GM21360 (cell line): ENCODE results near the gene TIAM1.

Experiments used
- ATAC-seq: cut with Tn5 transposase; IDR thresholded peaks from one replicate; pipeline ENCODE4 v1.9.1; 2021; ENCODE audit warnings: mild to moderate bottlenecking, moderate library complexity; ENCODE audit not compliant: unreplicated experiment

Gene TIAM1, protein sequence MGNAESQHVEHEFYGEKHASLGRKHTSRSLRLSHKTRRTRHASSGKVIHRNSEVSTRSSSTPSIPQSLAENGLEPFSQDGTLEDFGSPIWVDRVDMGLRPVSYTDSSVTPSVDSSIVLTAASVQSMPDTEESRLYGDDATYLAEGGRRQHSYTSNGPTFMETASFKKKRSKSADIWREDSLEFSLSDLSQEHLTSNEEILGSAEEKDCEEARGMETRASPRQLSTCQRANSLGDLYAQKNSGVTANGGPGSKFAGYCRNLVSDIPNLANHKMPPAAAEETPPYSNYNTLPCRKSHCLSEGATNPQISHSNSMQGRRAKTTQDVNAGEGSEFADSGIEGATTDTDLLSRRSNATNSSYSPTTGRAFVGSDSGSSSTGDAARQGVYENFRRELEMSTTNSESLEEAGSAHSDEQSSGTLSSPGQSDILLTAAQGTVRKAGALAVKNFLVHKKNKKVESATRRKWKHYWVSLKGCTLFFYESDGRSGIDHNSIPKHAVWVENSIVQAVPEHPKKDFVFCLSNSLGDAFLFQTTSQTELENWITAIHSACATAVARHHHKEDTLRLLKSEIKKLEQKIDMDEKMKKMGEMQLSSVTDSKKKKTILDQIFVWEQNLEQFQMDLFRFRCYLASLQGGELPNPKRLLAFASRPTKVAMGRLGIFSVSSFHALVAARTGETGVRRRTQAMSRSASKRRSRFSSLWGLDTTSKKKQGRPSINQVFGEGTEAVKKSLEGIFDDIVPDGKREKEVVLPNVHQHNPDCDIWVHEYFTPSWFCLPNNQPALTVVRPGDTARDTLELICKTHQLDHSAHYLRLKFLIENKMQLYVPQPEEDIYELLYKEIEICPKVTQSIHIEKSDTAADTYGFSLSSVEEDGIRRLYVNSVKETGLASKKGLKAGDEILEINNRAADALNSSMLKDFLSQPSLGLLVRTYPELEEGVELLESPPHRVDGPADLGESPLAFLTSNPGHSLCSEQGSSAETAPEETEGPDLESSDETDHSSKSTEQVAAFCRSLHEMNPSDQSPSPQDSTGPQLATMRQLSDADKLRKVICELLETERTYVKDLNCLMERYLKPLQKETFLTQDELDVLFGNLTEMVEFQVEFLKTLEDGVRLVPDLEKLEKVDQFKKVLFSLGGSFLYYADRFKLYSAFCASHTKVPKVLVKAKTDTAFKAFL (N-terminal part only)

GRCh38 chr21:31343680-31344480 lies at the start of gene TIAM1:
TIAM1 (minus strand) TSS chr21:31344261; CDS start chr21:31266972, 77,289 bp downstream.
- no peak for ATAC-seq

GRCh38 chr21:31387560-31388186 lies 43.6 kb upstream of the TIAM1 start:
- no peak for ATAC-seq

DNA sequence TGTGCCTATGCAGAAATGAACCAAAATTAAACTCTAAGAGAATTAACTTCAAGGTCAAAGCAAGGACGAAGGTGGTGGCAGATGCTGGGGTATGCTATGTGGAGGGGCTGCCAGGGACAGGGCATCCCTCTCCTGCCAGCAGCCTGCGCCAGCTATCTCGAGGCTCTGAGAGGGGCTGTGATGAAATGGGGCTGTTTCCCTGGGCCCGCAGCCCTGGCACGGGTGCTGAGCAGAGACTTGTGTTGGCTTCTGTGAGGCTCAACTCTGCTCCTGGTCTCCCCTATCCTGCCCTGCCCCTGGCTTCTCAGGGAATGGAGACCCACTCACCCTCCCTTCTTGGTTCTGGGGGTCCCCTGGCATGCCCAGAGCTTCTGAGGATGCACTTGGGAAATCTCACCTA lies 41.9 kb upstream of the TIAM1 start:
- ATAC-seq: no peak

- no peak for ATAC-seq
These were observed 39.7 kb upstream of the TIAM1 start for GRCh38 chr21:31383770-31384169.

GRCh38 chr21:31382060-31382459 lies 38.0 kb upstream of the TIAM1 start:
- no peak for ATAC-seq

- no peak for ATAC-seq
These were observed 32.2 kb upstream of the TIAM1 start for GRCh38 chr21:31376301-31376700.

- no peak for ATAC-seq
These were observed 30.3 kb upstream of the TIAM1 start for GRCh38 chr21:31374395-31374794.

DNA sequence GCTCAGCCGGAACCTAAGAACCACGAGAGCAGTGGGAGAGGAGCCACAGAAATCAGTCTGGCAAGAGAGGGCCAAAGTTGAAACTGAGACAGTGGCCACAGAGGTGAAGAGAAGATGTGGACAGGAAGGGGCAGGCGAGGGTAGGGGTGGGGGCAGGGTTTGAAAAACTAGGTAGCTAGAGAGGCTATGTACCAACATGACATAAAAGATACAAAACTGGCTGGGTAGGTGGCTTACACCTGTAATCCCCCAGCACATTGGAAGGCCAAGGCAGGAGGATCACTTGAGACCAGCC lies 28.4 kb upstream of the TIAM1 start:
- no peak for ATAC-seq

DNA sequence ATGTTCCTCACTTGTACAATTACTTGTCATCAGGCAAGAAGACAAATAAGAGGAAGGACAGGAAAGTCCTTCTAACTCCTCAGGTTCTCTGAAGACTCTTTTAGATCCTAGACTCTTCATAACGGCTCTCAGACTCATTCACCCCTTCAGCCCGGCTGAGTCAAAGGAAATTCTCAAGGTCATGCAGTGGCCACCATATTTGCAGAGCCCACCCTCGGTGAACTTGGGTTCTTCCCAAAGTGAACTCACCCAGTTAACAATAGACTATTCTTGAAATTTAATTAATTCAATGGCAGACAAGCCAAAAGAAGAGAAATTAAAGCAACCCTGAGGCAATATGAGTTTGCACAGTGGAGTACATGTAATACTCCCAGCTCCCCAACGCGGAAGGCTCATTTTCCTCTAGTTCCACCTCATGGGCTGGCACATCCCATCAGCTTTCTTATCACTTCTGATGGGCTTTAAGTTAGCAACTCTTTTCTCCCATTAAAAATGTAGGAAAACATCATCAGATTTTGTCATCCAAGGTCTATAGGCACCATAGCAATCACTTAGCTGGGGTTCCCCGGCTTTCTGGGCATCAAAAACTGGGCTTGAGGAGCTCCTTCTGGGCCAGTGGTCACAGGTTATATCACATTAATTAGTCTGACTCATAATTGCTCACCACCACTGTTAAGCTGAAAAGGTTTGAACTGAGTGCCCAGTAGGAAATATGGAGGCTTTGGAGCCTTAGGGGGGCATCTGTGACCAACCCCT lies 27.8 kb upstream of the TIAM1 start:
- ATAC-seq: no peak

GRCh38 chr21:31370893-31371544 lies 27.0 kb upstream of the TIAM1 start:
- no peak for ATAC-seq

GRCh38 chr21:31370281-31370892 lies 26.3 kb upstream of the TIAM1 start:
- no peak for ATAC-seq

DNA sequence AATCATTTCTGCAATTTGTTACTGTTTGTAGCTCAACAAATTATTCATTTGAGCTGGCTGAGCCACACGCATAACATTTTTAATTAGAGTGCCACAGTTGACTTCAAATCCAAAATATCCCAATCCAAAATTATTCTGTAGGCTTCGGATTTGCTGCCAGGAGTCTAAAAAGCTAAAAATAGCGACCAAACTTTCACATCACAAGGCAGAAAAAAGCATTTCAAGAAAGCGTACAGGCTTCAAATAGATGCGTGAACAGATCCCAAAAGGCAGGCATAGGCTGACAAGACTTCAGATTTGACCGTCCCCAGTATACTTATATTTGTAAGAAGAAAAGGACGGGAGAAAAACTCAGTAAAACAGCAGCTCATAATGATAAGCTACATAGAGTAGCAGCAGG lies 24.3 kb upstream of the TIAM1 start:
- ATAC-seq: no peak

- no peak for ATAC-seq
These were observed 23.7 kb upstream of the TIAM1 start for GRCh38 chr21:31367801-31368200.

- no peak for ATAC-seq
These were observed 22.8 kb upstream of the TIAM1 start for GRCh38 chr21:31366825-31367224.

DNA sequence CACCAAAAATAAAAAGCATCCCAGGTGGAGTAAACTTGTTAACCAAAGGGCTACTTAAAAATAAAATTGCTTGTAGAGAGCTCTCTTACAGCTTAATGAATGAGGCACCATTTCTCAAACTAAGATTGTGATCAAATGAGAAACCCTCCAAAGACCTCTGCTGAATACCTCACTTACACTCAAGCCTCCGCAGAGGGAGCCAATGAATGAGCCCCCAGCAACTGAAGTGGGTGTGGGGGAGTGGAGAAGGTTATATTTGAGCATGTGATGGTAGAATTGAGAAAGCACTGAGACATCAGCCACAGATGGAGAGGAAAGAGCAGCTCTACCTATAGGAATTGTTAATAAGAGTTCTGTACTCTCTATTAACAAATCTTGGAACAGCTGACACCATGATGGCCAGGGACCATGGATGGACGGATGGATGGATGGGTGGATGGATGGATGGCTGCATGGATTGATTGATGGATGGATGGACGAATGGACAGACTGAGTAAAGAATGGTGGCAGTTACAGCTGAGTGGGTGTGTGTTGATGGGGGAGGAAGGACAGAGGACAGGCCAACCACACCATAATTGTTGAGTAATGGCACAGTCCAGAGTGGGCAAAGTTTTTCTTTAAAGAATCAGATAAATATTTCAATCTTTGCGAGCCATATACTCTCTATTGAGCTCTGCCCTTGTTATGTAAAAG lies 20.3 kb upstream of the TIAM1 start:
- ATAC-seq: no peak

GRCh38 chr21:31363720-31364119 lies 19.7 kb upstream of the TIAM1 start:
- no peak for ATAC-seq

DNA sequence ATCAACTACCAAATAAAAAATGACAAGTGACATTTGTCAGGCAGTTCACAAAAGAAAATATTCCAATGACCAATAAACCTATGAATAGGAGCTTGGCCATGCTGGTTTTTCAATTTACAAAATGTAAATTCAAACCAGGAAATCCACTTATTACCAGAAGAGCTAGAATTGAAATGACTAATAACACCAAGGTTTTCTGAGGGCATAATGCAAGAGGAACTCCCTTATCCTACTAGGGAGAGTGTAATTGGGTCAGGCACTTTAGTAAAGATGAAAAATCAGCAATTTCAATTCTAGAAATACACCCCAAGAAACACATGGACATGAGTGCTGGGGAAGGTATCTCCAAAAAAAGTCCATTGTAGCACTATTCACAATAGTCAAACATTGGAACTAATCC lies 16.7 kb upstream of the TIAM1 start:
- ATAC-seq: no peak

GRCh38 chr21:31358158-31358557 lies 14.1 kb upstream of the TIAM1 start:
- no peak for ATAC-seq
